HG03135 (cell line): ENCODE results near the gene SLX9.

Source experiments
- ATAC-seq: cut with Tn5 transposase; IDR thresholded peaks from one replicate; pipeline ENCODE4 v1.9.1; 2021; ENCODE audit warnings: mild to moderate bottlenecking, moderate library complexity; ENCODE audit not compliant: unreplicated experiment

Gene SLX9

DNA sequence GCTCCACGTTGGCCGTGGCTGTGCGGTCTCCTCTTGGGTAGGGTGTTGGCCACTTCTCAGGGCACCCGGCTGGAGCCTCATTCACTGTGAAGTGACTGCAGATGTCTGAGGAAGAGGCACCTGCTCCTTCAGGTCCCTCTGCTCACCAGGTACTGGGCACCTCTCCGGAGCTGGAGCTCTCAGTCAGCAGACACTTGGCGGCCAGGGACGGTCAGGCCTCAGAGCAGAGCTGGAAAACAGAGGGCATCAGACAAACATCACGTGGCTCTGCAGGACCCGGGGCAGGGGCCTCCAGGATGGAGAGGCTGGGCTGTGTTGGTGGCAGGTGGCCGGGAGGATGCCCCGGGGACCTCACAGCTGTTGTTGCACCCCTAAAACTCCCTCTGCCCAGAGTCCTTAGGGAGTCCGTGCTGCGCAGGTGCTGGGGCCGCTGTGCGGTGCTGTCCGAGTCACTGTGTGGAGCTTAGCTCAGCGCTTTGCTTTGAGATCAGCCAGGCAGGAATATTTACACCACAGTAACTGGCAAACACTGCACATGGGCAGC lies 59.7 kb downstream of the SLX9 start:
- ATAC-seq: no peak

DNA sequence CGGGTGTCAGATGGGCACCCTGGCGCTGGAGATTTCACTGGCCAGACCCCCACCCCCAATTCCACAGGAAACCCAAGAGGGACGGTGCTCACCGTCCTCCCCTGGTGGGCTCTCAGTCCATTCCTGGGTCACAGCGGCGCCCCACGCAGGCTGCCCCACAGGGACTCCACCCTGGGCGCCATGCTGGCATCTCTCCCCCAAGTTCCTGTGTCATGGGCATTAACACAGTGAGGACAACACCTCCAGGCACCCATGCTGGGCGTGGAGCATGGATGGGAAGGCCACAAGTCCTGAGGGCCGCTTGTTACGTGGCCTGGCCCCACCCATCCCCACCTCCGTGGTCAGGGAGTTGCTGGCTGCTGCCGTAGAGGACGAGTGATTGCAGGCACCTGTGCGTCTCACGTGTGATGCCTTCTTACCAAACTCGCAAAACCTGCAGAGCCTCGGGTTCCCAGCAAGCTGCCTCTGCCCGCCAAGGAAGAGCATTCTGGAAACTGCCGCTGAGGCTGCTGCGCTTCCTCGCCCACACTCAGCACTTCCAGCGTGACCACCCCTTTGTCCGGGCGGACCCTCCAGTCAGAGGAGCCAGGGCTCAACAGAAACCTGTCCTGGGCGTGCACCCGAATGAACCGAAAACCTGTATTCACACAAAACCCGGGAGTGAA lies 60.3 kb downstream of the SLX9 start:
- no peak for ATAC-seq

GRCh38 chr21:45000637-45001133 lies 60.9 kb downstream of the SLX9 start:
- no peak for ATAC-seq

DNA sequence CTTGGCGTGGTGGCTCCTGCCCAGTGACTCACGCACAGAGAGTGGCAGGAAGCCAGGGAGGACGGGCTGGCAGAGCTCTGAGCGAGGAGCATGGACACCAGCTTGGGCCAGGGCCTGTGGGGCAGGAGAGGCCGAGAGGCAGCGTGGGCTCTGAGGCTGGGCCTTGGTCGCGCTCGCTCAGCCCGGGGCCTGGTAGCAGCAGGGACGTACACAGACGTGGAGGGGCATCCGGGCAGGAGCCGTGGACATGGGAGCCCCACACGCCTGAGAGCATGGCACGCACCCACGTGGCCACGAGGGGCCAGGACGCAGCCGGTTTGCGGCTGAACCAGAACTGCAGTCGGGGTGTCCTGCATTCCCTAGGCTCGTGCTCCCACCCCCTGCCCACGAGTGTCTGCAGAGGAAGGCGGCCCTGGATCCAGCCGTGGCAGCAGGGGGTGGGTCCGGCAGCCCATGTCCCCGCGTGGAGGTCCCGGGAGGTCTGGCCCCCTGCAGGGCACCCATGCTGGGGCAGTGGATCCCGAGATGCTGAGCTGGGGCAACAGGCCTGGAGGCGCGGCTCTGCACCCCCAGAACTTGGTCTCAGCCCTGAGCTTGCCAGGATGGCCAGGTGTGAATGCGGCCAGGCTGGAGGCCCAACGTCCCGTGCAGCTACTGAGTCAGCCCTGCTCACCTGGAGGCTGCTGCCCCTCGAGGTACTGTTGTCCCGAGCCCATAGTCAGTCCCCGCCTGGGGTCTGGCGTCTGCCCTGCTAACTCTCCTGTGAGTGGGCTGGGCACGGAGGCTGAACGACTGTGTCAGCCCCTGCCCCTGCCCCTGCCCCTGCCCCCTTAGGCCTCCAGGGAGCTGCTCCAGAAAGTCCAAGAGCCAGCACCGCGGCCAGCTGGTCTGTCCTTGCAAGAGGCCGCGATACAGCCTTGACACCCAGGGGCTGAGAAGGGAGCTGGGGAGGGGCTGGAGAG lies 61.6 kb downstream of the SLX9 start:
- ATAC-seq: no peak

- no peak for ATAC-seq
Measured at GRCh38 chr21:45002381-45003204, 62.8 kb downstream of the SLX9 start.

GRCh38 chr21:45003331-45004058 lies 63.7 kb downstream of the SLX9 start:
- ATAC-seq: no peak

GRCh38 chr21:45004059-45004422 lies 64.2 kb downstream of the SLX9 start:
- no peak for ATAC-seq

GRCh38 chr21:45004481-45005247 lies 64.8 kb downstream of the SLX9 start:
- ATAC-seq: no peak

DNA sequence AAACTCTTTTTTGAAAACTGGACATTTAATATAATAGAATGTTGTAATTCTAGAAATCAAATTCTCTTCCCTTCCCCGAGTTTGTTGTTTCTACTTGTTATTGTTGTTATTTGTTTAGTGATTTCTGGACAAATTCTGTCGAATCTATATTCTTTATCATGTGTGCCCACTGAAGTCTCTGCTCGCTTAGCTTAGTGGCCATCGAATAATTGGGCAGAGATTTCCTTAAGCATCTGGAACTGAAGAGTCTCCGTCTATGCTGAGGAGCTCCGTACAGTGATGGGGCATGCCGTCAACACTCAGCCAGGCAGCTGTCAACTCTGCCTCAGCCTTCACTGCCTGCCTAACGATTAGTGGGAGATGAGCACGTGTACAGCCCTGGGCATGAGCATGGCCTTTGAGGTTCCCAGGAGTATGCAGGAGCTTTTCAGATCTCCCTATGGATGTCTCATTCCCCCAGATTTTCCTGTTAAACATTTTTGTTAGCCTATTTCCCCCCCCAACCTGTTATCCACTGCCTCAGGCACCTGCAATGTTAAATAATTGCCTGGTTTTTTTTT lies 66.8 kb downstream of the SLX9 start:
- ATAC-seq: no peak

- no peak for ATAC-seq
Measured at GRCh38 chr21:45009616-45010015, 69.8 kb downstream of the SLX9 start.

GRCh38 chr21:45010096-45010495 lies 70.3 kb downstream of the SLX9 start:
- ATAC-seq: no peak

- no peak for ATAC-seq
Measured at GRCh38 chr21:45010860-45011259, 71.0 kb downstream of the SLX9 start.

- no peak for ATAC-seq
Measured at GRCh38 chr21:45011426-45011825, 71.6 kb downstream of the SLX9 start.

- ATAC-seq: no peak
Measured at GRCh38 chr21:45011911-45012661, 72.3 kb downstream of the SLX9 start.

GRCh38 chr21:45012662-45013259 lies 72.9 kb downstream of the SLX9 start:
- no peak for ATAC-seq

DNA sequence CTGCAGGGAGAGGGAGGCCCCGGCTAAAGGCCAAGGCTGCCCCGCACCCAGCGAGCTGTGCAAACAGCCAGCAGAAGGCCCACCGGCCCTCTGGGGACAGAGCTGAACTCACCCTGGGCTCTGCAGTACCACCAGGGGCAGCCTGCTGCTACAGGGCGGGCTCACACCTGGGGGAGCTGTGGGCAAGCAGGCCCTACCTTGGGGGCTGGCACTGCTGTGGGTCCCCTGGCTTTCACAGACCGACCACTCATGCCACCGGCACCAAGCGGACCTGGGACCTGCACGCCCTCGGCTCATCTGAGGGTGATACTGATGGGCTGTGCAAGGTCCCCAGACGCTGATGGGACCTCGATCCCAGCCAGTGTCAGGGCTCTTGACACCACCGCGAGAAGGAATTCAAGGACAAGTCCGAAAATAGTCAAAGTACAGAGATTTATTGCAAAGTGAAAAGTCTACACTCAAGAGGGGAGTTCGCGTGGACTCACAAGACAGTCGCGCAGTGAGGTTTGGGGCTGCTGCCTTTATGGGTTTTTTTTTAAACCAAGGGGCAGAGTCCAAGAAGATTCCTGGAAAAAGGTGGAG lies 73.5 kb downstream of the SLX9 start:
- no peak for ATAC-seq

- no peak for ATAC-seq
Measured at GRCh38 chr21:45014747-45015468, 75.1 kb downstream of the SLX9 start.
